ENCODE measurements around the gene NIN. TPM values are rescaled to one million over a fixed set of nuclear protein-coding genes. Genes with fewer than 3 reads are reported as not detected.

Gene NIN
- total and polyA plus RNA-seq, 2 of the 4 experiments (the other 2 are of a cell fraction), result 15.2 to 98.4 TPM

DNA sequence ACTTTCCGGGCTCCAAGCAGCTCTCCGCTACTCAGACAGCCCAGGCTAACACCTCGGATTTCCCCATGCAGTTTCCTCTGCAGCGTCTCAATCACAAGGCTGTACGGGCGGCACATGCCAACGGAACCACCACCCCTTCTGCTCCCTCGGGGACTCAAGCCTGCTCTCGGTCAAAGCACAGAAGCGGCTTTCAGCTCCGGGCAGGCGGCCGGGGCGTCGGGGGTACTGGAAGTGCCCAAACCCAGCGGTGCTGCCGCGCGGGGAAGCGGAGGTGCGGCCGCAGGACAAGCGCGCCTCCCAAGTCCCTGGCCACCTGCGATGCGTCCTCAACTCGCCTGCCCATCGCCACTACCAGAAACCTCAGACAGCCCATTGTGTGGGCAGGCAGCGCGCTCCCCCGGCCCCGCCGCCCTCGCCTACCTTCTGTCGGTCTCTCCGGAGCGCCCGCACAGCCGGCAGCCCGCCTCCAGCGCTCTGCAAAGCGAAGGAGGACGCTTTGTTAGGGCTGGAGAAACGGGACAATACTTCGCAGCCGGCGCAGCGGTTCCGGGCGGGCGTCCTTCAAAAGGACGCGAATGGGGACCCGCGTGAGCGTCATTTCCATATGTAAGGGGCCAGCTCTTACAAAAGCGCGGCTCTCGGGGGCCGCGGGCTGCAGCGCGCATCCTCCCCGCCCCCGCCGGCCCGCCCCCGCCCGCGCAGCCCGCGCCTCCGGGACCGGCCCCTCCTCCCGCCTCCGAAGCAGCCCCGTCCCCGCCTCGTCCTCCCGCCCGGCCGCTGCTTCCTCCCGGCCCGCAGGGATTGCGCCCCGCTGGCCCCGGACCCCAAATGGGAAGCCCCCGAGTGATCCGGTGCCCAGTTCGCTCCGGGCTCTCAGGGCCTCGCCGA lies 674 bp downstream of the NIN start:
- in situ Hi-C loops (cut with MboI; ENCODE audit: low sequenced_read_pairs), result no loop called here
- peaks cover 15% of the 10 kb centered on the region for H3K4me1 ChIP-seq (ENCODE audit: control insufficient read depth, insufficient read depth, low read length)

More for the DNA sequence above, 674 bp downstream of the NIN start:
- Histone ChIP-seq H4K91ac (ENCODE audit: insufficient read depth, low read depth, low read length) (0 out of 2 replicates have a peak overlapping the region, but pooled peaks have one; percentile 7), H2BK120ac (ENCODE audit: low read depth, low read length) (0 out of 2 replicates have a peak overlapping the region, but pooled peaks have one; percentile 43), H3K4me2 (ENCODE audit: low read depth, low read length) (peak overlapping the region; percentile 84), H3K18ac (ENCODE audit: low read depth, low read length) (no peak overlapping the region), H3K27me3 (ENCODE audit: control insufficient read depth, insufficient read depth, low read length) (no peaks in the 10 kb centered on the region), H3K14ac (replicated peaks; ENCODE audit: low read depth, low read length) (no peak overlapping the region; the same call in 1 of the 2 replicates), H3K9me3 (ENCODE audit: control insufficient read depth, insufficient read depth, low read length) (no peaks in the 10 kb centered on the region), H2AK5ac (ENCODE audit: low read depth, low read length) (no peak overlapping the region; the same call in 1 of the 2 replicates), H4K20me1 (ENCODE audit: insufficient read depth, low read length) (peaks cover 43% of the 10 kb centered on the region), H2AK9ac (replicated peaks; ENCODE audit: low read depth, low read length, poor library complexity) (peak overlapping the region; percentile 91), H3K36me3 (ENCODE audit: control insufficient read depth, insufficient read depth, low read length) (no peaks in the 10 kb centered on the region; the same call in 1 of the 2 replicates), H2BK5ac (ENCODE audit: low read depth, low read length, poor library complexity, severe bottlenecking) (peak overlapping the region; percentile 61), H2BK15ac (ENCODE audit: low read depth, low read length) (no peak overlapping the region), H4K5ac (ENCODE audit: low read depth, low read length) (no peak overlapping the region), H2AFZ (replicated peaks; ENCODE audit: low read length, poor library complexity) (peak overlapping the region; percentile 93), H2BK20ac (ENCODE audit: low read depth, low read length) (no peak overlapping the region), H3K23ac (ENCODE audit: low read depth, low read length) (peak overlapping the region; percentile 85), H3K9ac (ENCODE audit: low read depth, low read length) (peak overlapping the region; percentile 72), H3K27ac (ENCODE audit: insufficient read depth, low read length) (peak overlapping the region; percentile 73), H3K4ac (ENCODE audit: low read depth, low read length) (peak overlapping the region; percentile 37; the same call in 1 of the 2 replicates), H3K79me1 (ENCODE audit: low read depth in 1 of 2, low read length in 2 of 2) (peaks cover 23 to 47% of the 10 kb centered on the region in 2 experiments), H3K4me3 (ENCODE audit: insufficient read depth, low read depth, low read length) (peak overlapping the region; percentile 73), H3K9me1 (ENCODE audit: insufficient read depth, low read length) (peaks cover 15% of the 10 kb centered on the region), H4K8ac (ENCODE audit: low read depth in 2 of 2, low read length in 2 of 2) (no peak overlapping the region; a peak in 1 of 4 replicates), H3K56ac (ENCODE audit: extremely low read depth, insufficient read depth, low read length) (peak overlapping the region; percentile 61; the same call in 1 of the 2 replicates)
- dilution Hi-C loops (cut with HindIII; ENCODE audit: low sequenced_read_pairs, unreplicated experiment) (no loop called here), intact Hi-C loops (cut with micrococcal nuclease) (loop anchor here (2.0 kb wide), 2 partner anchors 31 to 35 kb away; no protein-coding TSS in a partner anchor)
- DNase-seq, result peak; percentile 41
- CTCF ChIA-PET, result no interaction called here
- POLR2A ChIA-PET (ENCODE audit: unreplicated experiment), result no interaction called here
- no peak for TF ChIP-seq MAZ (IDR thresholded peaks at IDR 0.05; ENCODE audit: borderline replicate concordance, low read depth, low read length)
- peak; percentile 27; the same call in 1 of the 2 replicates for TF ChIP-seq MXI1 (IDR thresholded peaks at IDR 0.05; ENCODE audit: borderline replicate concordance, low read depth, low read length)
- WGBS, 2 experiments (ENCODE audit: extremely low coverage in 2 of 2, insufficient read length in 1 of 2), result 1% methylated on average over 32 of the region's 93 CpGs; no CpG with 5 or more reads in 1 of the 2 experiments
- peak; percentile 66 for ATAC-seq (ENCODE audit: low read depth)
- BruUV-seq (replicated peaks), result no TSS peak
